Right lobe of liver (tissue), 4 donors: Measurements from ENCODE around the gene ST6GALNAC6.

ENCODE experiments used
- CTCF ChIP-seq, 4 donors: fragments of 200-600 bp in 3 of 4; fragments of 450-650 bp in 1 of 4; IDR thresholded peaks; one replicate each; pipeline versions ENCODE4 v1.5.1 to v1.8.0; 2016 to 2022; ENCODE audit warnings: antibody characterized with exemption in 4 of 4, mild to moderate bottlenecking in 2 of 4
- POLR2A ChIP-seq: fragments of 450-650 bp; IDR thresholded peaks from one replicate; pipeline ENCODE4 v1.6.1; 2017; ENCODE audit warnings: antibody characterized with exemption, mild to moderate bottlenecking
- donor health status: DM: no; HTN: no; CAD: no.
- donor health status: DM: no; HTN: no; CAD: no.
- donor health status: DM: no; HTN: yes; CAD: no.

- TF ChIP-seq CTCF (IDR thresholded peaks at IDR 0.05) (no peak), POLR2A (no peak)
These were observed 14.9 kb downstream of the ST6GALNAC6 start for GRCh38 chr9:127884427-127884911.
